Measurements from ENCODE around the gene MYO1H.
A peak's percentile ranks its signal among the peaks of the same experiment; 100 is the strongest.
"Not testable (repeated sequence)": the region's sequence is repeated elsewhere in the genome, so short reads cannot be mapped to it uniquely, and the experiment has no call there.

MYO1H gene

GRCh38 chr12:109347589-109347988 is at the start of gene MYO1H:
MYO1H (plus strand) TSS chr12:109347900; CDS start chr12:109347961, 61 bp downstream.
- no peak for DNase-seq (ENCODE audit: low read depth)

- no peak for DNase-seq (ENCODE audit: low read depth)
These were observed 47.9 kb upstream of the MYO1H start for GRCh38 chr12:109299849-109300248.

DNA sequence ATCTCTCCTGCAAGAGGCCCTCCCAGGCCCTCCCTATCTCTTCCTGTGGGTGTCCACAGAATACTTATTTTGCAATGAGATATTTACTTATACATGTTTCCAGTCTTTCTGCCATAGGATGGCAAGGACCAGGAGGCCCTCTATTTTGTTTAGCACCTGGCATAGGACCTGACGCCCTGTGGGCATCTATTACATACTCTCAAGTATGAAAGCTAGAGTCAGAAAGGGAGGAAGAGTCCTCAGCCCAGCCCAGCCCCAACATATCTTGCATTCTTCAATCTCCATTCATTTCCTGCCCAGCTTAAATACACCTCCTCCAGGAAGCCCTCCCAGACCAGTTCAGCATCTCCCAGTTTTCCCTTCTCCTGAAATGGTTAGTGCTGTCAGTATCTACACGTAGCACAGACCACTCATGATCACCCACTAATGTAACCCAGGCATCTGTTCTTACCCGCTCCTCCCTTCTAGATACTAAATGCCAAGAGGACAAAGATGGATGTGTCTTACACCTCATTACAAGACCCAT is 46.0 kb upstream of the MYO1H start:
- peak; percentile 8 for DNase-seq (ENCODE audit: low read depth)

- peak; percentile 33 for DNase-seq (ENCODE audit: low read depth)
These were observed 45.3 kb upstream of the MYO1H start for GRCh38 chr12:109302358-109302757.

DNA sequence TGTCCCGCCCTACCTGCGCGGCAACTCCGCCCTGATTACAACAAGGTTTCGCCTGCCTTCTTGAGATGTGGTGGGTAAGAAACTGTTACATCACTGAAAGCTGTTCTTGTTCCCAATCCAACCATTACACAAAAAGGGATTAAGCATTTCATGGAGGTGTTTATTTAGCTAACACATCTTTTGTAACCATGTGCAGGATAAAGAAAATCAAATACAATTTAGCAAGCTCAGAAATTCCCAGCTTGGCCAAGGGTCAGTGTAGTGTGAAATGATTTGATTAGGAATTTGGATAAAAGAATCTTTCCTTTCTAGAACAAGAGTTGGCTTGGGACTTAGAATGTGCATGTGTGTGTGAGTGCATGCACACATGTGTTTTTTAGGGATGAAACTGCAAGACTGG is 44.9 kb upstream of the MYO1H start:
- no peak for DNase-seq (ENCODE audit: low read depth)

- DNase-seq (ENCODE audit: low read depth) = no peak
These were observed 43.2 kb upstream of the MYO1H start for GRCh38 chr12:109304485-109304884.

- no peak for DNase-seq (ENCODE audit: low read depth)
These were observed 42.2 kb upstream of the MYO1H start for GRCh38 chr12:109305547-109305946.

GRCh38 chr12:109307051-109307450 is 40.6 kb upstream of the MYO1H start:
- DNase-seq (ENCODE audit: low read depth) = no peak

GRCh38 chr12:109308534-109309380 is 38.9 kb upstream of the MYO1H start, which contains the start of gene FOXN4:
FOXN4 (minus strand) TSS chr12:109309284; CDS start chr12:109308321, 963 bp downstream.
- no peak for DNase-seq (ENCODE audit: low read depth)

DNA sequence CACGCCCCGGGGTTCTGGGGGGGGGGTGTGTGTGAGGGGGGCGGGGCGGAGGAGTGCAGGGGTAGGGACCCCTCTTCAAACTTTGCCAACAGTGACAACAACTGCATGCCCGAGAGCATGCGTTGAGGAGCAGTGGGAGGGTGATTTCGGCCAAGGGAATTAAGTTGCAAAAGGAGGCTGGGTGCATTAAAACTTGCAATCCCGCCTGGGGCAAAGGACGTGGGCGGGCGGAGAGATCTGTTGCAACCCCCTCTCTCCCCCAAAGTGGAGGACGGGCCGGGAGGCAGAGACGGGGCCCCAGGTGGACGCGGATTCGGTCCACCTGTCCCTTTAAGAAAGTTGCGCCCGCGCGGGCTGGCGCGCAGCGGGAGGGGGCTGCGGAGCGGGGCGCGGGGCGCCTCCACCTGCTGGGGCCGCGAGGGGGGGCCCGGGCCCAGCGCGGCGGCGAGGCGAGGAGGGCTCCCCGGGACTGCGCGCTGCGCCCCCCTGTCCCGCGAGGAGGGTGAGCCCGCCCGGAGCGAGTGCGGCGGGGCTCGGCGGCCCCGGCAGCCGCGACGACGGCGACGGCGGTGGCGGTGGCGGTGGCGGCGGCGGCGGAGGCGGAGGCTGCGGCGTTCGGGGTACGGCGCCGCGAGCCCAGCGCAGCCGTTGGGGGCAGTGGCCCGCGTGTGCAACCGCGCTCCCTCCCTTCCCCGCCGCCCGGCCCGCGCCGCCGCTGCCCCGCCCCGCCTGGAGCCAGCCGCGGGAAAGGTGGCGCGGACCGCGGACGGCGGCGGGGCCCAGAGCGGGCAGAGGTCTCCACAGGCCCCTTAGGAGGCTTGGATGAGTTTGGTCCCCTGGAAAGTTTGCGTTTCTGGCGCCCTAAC is 38.1 kb upstream of the MYO1H start:
- DNase-seq (ENCODE audit: low read depth) = no peak

DNA sequence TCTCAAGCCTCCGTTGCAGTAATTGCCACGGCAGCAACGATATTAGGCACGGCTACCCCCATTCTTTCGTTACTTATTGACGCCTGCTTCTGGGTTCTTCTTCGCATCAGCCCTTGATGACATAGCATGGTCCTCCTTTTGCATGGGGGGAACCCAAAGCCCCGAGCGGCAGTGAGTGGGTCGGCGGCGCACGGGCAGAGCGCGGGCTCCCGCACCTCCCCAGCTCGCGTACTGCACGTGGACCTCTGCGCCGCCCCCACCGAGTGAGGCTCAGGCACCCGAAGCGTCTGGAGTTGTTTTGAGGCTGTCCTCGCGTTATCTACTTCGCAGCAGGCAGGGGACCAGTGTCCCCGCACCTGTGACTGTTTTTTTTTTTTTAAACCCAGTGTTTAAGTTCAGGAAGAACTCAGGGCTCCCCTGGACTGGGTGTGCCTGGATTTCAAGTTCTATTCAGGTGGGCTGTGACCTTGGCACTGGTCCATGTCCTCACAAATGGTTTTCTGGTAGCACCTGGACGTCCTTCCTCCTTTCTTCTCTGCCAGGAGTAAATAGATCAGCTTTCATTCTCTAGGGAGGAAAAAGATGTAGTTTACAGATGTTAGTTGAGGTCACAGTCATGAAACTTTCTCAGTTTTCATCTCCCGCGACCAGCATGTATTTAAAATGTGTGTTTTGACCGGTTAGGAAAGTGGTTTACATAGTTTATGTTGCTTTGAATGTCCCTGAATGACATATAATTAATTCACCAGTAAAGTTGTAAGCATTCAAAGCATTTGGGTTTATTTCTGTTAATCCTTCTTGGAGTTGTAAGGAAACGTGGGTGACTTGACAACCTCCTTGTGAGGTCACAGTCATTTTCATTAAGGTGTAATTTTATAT is 37.2 kb upstream of the MYO1H start:
- DNase-seq (ENCODE audit: low read depth) = no peak

GRCh38 chr12:109321294-109321693 is 26.4 kb upstream of the MYO1H start:
- not testable (repeated sequence) for DNase-seq (ENCODE audit: low read depth)

DNA sequence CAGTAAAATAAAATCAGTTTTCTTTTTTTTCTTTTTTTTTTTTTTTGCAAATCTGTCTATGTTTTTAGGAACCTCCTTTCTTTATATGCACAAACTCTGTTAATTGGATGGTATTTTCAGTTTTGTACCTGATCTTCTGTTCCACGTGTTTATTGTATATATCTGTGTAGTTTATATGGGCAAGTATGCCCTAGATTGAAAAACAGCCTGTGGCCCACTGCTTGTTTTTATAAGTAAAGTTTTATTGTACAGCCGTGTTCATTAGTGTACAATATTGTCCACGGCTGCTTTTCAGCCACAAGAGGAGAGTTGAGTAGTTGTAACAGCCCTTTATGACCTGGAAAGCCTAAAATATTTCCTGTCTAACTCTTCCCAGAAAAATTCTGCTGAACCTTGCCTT is 18.7 kb upstream of the MYO1H start:
- no peak for DNase-seq (ENCODE audit: low read depth)

GRCh38 chr12:109329686-109330085 is 18.0 kb upstream of the MYO1H start:
- no peak for DNase-seq (ENCODE audit: low read depth)

GRCh38 chr12:109330282-109331230 is 17.1 kb upstream of the MYO1H start:
- no peak for DNase-seq (ENCODE audit: low read depth)

DNA sequence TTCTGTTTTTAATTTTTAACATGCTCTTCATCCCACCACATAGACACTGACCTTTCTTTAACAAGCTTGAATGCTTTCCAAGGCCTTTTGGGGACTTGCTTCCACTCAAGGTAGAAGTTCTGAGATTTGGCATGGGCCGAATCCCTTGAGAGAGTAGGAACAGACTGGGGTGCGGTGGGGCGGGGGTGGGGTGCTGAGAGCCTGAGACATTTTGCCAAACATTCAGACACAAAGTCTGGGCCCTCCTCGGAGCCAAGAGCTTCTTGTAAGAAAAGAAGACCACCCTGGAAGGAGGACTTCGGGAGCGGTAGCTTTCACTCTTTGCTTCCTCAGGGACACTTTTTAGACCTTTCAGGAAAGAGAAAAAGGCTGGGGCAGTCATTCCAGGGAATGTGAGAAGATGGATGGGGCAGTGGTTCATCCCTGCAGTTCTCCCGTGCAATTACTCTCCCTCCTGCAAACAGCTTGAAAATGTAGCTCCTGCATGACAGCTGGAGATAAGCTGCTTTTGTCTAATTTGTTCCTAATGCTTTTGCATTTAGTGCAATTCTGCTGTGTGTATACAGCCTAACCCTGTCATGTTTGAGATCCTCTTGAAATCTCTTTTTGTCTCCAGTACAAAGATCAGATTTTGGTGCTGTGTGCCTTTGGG is 16.3 kb upstream of the MYO1H start:
- DNase-seq (ENCODE audit: low read depth) = no peak

DNA sequence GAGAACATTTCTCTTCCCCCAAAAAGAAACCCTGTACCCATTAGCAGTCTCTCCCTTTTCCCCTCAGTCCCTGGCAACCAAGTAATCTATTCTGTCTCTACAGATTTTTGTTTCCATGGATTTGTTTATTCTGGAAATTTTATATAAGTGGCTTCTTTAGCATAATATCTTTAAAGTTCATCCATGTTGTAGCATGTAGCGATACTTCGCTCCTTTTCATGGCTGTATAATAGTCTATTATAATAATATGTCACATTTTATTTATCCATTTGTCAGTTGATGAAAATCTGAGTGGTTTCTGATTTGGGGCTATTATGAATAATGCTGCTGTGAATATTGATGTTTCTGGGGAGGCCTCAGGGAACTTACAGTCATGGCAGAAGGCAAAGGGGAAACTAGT is 12.8 kb upstream of the MYO1H start:
- DNase-seq (ENCODE audit: low read depth) = no peak

- no peak for DNase-seq (ENCODE audit: low read depth)
These were observed 11.1 kb upstream of the MYO1H start for GRCh38 chr12:109336593-109336992.

- DNase-seq (ENCODE audit: low read depth) = no peak
These were observed 4.0 kb upstream of the MYO1H start for GRCh38 chr12:109343677-109344076.

GRCh38 chr12:109345428-109345827 is 2.3 kb upstream of the MYO1H start:
- no peak for DNase-seq (ENCODE audit: low read depth)

All from ELR (cell line).